ENCODE data around the gene ARHGAP11A. TPM values are rescaled to one million over a fixed set of nuclear protein-coding genes. Genes with fewer than 3 reads are reported as not detected.

ARHGAP11A gene
- polyA plus RNA-seq, 1 donor from 2014 or later, result 0.50 TPM

GRCh38 chr15:32656496-32656895, 41.2 kb downstream of the ARHGAP11A start:
- Histone ChIP-seq H3K27me3 (ENCODE audit: insufficient read depth, low read depth, low read length) (no peaks in the 10 kb centered on the region), H3K36me3 (ENCODE audit: insufficient read depth, low read length) (no peaks in the 10 kb centered on the region), H4K20me1 (ENCODE audit: insufficient read depth) (no peaks in the 10 kb centered on the region), H3K4me2 (ENCODE audit: low read length) (no peak overlapping the region), H3K79me2 (replicated peaks; ENCODE audit: insufficient read depth, low read length) (no peaks in the 10 kb centered on the region), H3F3A (ENCODE audit: insufficient read depth, low read length, poor library complexity, severe bottlenecking) (no peaks in the 10 kb centered on the region), H3K9ac (ENCODE audit: low read length) (no peak overlapping the region), H3K9me3 (ENCODE audit: low read length) (no peaks in the 10 kb centered on the region), H3K4me3 (ENCODE audit: low read length) (no peak overlapping the region), H2AFZ (ENCODE audit: low read depth, low read length) (no peak overlapping the region), H3K9me2 (ENCODE audit: insufficient read depth, low read length) (no peaks in the 10 kb centered on the region), H3K27ac (ENCODE audit: low read length) (no peak overlapping the region)
- no peak for TF ChIP-seq TAF1 (IDR thresholded peaks at IDR 0.05; ENCODE audit: low read depth)
- TF ChIP-seq RAD21 (conservative IDR thresholded peaks at IDR 0.05), result no peak
- no peak for TF ChIP-seq REST (IDR thresholded peaks at IDR 0.05; ENCODE audit: borderline replicate concordance)

- Histone ChIP-seq H3K27me3 (ENCODE audit: insufficient read depth, low read depth, low read length) (no peaks in the 10 kb centered on the region), H4K20me1 (ENCODE audit: insufficient read depth) (no peaks in the 10 kb centered on the region), H3K36me3 (ENCODE audit: insufficient read depth, low read length) (no peaks in the 10 kb centered on the region), H3K79me2 (replicated peaks; ENCODE audit: insufficient read depth, low read length) (no peaks in the 10 kb centered on the region), H3K4me3 (ENCODE audit: low read length) (no peak overlapping the region), H3K4me2 (ENCODE audit: low read length) (no peak overlapping the region), H2AFZ (ENCODE audit: low read depth, low read length) (no peak overlapping the region), H3K9me2 (ENCODE audit: insufficient read depth, low read length) (no peaks in the 10 kb centered on the region), H3K27ac (ENCODE audit: low read length) (no peak overlapping the region), H3K9me3 (ENCODE audit: low read length) (no peaks in the 10 kb centered on the region), H3F3A (ENCODE audit: insufficient read depth, low read length, poor library complexity, severe bottlenecking) (no peaks in the 10 kb centered on the region), H3K9ac (ENCODE audit: low read length) (no peak overlapping the region)
- TF ChIP-seq REST (IDR thresholded peaks at IDR 0.05; ENCODE audit: borderline replicate concordance) (no peak), SMC3 (conservative IDR thresholded peaks at IDR 0.05; ENCODE audit: poor library complexity) (no peak), EZH2 (IDR thresholded peaks at IDR 0.05; ENCODE audit: borderline replicate concordance, insufficient read depth, low read length, poor library complexity, severe bottlenecking) (no peak), POLR2AphosphoS5 (IDR thresholded peaks at IDR 0.05) (no peak), RAD21 (conservative IDR thresholded peaks at IDR 0.05) (no peak)
Measured at GRCh38 chr15:32657198-32657883, 42.0 kb downstream of the ARHGAP11A start.

- H3K9ac ChIP-seq (ENCODE audit: low read length), result no peak overlapping the region
- no peaks in the 10 kb centered on the region for H3K79me2 ChIP-seq (replicated peaks; ENCODE audit: insufficient read depth, low read length)
- TF ChIP-seq REST (IDR thresholded peaks at IDR 0.05; ENCODE audit: borderline replicate concordance) (no peak), RAD21 (conservative IDR thresholded peaks at IDR 0.05) (no peak), EZH2 (IDR thresholded peaks at IDR 0.05; ENCODE audit: borderline replicate concordance, insufficient read depth, low read length, poor library complexity, severe bottlenecking) (no peak)
- H3K9me3 ChIP-seq (ENCODE audit: low read length), result no peaks in the 10 kb centered on the region
- H4K20me1 ChIP-seq (ENCODE audit: insufficient read depth), result no peaks in the 10 kb centered on the region
- H3K36me3 ChIP-seq (ENCODE audit: insufficient read depth, low read length), result no peaks in the 10 kb centered on the region
- H3K4me2 ChIP-seq (ENCODE audit: low read length), result no peak overlapping the region
- no peaks in the 10 kb centered on the region for H3K27me3 ChIP-seq (ENCODE audit: insufficient read depth, low read depth, low read length)
- no peak overlapping the region for H3K27ac ChIP-seq (ENCODE audit: low read length)
- no peak overlapping the region for H2AFZ ChIP-seq (ENCODE audit: low read depth, low read length)
- no peaks in the 10 kb centered on the region for H3F3A ChIP-seq (ENCODE audit: insufficient read depth, low read length, poor library complexity, severe bottlenecking)
- H3K4me3 ChIP-seq (ENCODE audit: low read length), result no peak overlapping the region
- H3K9me2 ChIP-seq (ENCODE audit: insufficient read depth, low read length), result no peaks in the 10 kb centered on the region
Measured at GRCh38 chr15:32657941-32658340, 42.6 kb downstream of the ARHGAP11A start.
